Endothelial cell of umbilical vein (primary cell): Measurements from ENCODE around the gene STAT5B. TPM values are rescaled to one million over a fixed set of nuclear protein-coding genes. Genes with fewer than 3 reads are reported as not detected.

Experiments
- BruUV-seq: library from RNA; stranded (reverse); fragments of 400-500 nt; replicated peaks from 2 replicates; lab custom pipeline; 2021; lab: Mats Ljungman, UMichigan
- CTCF ChIA-PET: fragments of 300-600, 350-600 bp; sonication (Branson Sonifier 250); formaldehyde crosslinking; loops from one replicate; lab custom pipeline; 2021; ENCODE audit warnings: antibody characterized with exemption, inconsistent platforms; lab: Charles Lee
- POLR2A ChIA-PET: fragments of 300-600, 350-600 bp; sonication (Branson Sonifier 250); formaldehyde crosslinking; loops from one replicate; lab custom pipeline; 2021; ENCODE audit warnings: antibody characterized with exemption, inconsistent platforms; lab: Charles Lee
- DNase-seq: peaks from one replicate; pipeline ENCODE4 v3.0.0-alpha.2; 2011; ENCODE audit warnings: low read depth, low spot score
- FAIRE-seq: peaks from 2 replicates; lab custom pipeline; 2011; peaks lifted over from hg19 to GRCh38; lab: Jason Lieb, UNC
- H2AFZ ChIP-seq: 2 replicates; pipeline ENCODE4 v1.6.0; 2012; ENCODE audit warnings: low read depth, low read length, control low read depth, inconsistent platforms
- H3K27ac ChIP-seq: 2 replicates; pipeline ENCODE4 v1.5.1; 2011; ENCODE audit warnings: low read depth, mild to moderate bottlenecking, control low read depth, low read length, moderate library complexity; ENCODE audit not compliant: insufficient read depth
- H3K27me3 ChIP-seq, 2 experiments: 2 replicates each; pipeline versions ENCODE4 v1.6.0 to v1.6.1; 2011; ENCODE audit warnings: low read length in 2 of 2, mixed read lengths in 1 of 2; ENCODE audit not compliant: control insufficient read depth in 2 of 2, insufficient read depth in 2 of 2
- H3K36me3 ChIP-seq, 2 experiments: 2 replicates in 1 of 2; 3 replicates in 1 of 2; pipeline ENCODE4 v1.5.1; 2011; ENCODE audit warnings: low read length in 2 of 2, mild to moderate bottlenecking in 1 of 2, moderate library complexity in 1 of 2; ENCODE audit not compliant: control insufficient read depth in 2 of 2, insufficient read depth in 2 of 2; ENCODE audit errors: extremely low read depth in 1 of 2
- H3K4me1 ChIP-seq: 3 replicates; pipeline ENCODE4 v1.5.1; 2011; ENCODE audit warnings: mild to moderate bottlenecking, low read length; ENCODE audit not compliant: control insufficient read depth, insufficient read depth; ENCODE audit errors: extremely low read depth
- H3K4me2 ChIP-seq: 2 replicates; pipeline ENCODE4 v1.6.1; 2011; ENCODE audit warnings: low read length, control low read depth, mixed read lengths; ENCODE audit not compliant: insufficient read depth
- H3K4me3 ChIP-seq, 3 experiments: fragments of 200-600 bp in 1 of 3; sonication (generic), shearing (Covaris generic) in 1 of 3; replicated peaks in 1 of 3; 2 replicates each; pipeline ENCODE4 v1.5.1; 2011 to 2016; ENCODE audit warnings: control low read depth in 3 of 3, low read length in 3 of 3, mild to moderate bottlenecking in 2 of 3, inconsistent platforms in 1 of 3, low read depth in 1 of 3, moderate library complexity in 1 of 3; ENCODE audit not compliant: insufficient read depth in 1 of 3
- H3K79me2 ChIP-seq: 2 replicates; pipeline ENCODE4 v1.6.0; 2012; ENCODE audit warnings: low read length, inconsistent platforms; ENCODE audit not compliant: control insufficient read depth, insufficient read depth
- H3K9ac ChIP-seq: replicated peaks from 2 replicates; pipeline ENCODE3; 2011; ENCODE audit warnings: low read length, control low read depth; ENCODE audit not compliant: insufficient read depth; ENCODE audit errors: extremely low read depth
- H3K9me1 ChIP-seq: replicated peaks from 3 replicates; pipeline ENCODE4 v1.6.0; 2011; ENCODE audit warnings: mild to moderate bottlenecking, low read length; ENCODE audit not compliant: control insufficient read depth, insufficient read depth; ENCODE audit errors: extremely low read depth
- H3K9me3 ChIP-seq: replicated peaks from 2 replicates; pipeline ENCODE4 v1.5.1; 2012; ENCODE audit warnings: low read length, inconsistent platforms; ENCODE audit not compliant: control insufficient read depth, insufficient read depth
- H4K20me1 ChIP-seq: replicated peaks from 2 replicates; pipeline ENCODE3; 2011; ENCODE audit warnings: mild to moderate bottlenecking, low read length; ENCODE audit not compliant: control insufficient read depth, insufficient read depth; ENCODE audit errors: extremely low read depth
- EZH2 ChIP-seq: IDR thresholded peaks from 2 replicates; pipeline ENCODE4 v1.6.1; 2012; ENCODE audit warnings: borderline replicate concordance, low read depth, mild to moderate bottlenecking, moderate library complexity, low read length, inconsistent platforms; ENCODE audit not compliant: severe bottlenecking
- FOS ChIP-seq: IDR thresholded peaks from 2 replicates; pipeline ENCODE4 v1.6.1; 2011; ENCODE audit warnings: mild to moderate bottlenecking, low read length, moderate library complexity, borderline replicate concordance; ENCODE audit not compliant: insufficient read depth
- GATA2 ChIP-seq: IDR thresholded peaks from 2 replicates; pipeline ENCODE4 v1.7.0; 2011; ENCODE audit warnings: low read depth, mild to moderate bottlenecking, moderate library complexity, mixed read lengths, low read length; ENCODE audit not compliant: insufficient read length, insufficient read depth
- JUN ChIP-seq: IDR thresholded peaks from 2 replicates; pipeline ENCODE4 v1.6.1; 2011; ENCODE audit warnings: borderline replicate concordance, low read depth; ENCODE audit not compliant: insufficient read length, insufficient read depth
- MAX ChIP-seq: IDR thresholded peaks from 2 replicates; pipeline ENCODE4 v1.6.1; 2011; ENCODE audit not compliant: insufficient read depth, insufficient read length
- MYC ChIP-seq: IDR thresholded peaks from one replicate; pipeline ENCODE4 v1.6.1; 2011; ENCODE audit warnings: mild to moderate bottlenecking, low read depth, low read length
- POLR2A ChIP-seq: IDR thresholded peaks from 2 replicates; pipeline ENCODE4 v1.6.1; 2012; ENCODE audit warnings: low read depth, mild to moderate bottlenecking, control low read depth, low read length
- POLR2AphosphoS5 ChIP-seq: IDR thresholded peaks from 2 replicates; pipeline ENCODE4 v1.6.1; 2012; ENCODE audit warnings: low read depth, mild to moderate bottlenecking, control low read depth, low read length, moderate library complexity; ENCODE audit not compliant: insufficient read depth
- dilution Hi-C: fragments of 300-500 bp; cut with MboI; formaldehyde crosslinking; loops from one replicate; pipeline ENCODE4 v1.15.0; 2019; ENCODE audit warnings: low sequenced_read_pairs; ENCODE audit not compliant: extremely low pct_ligation_motif_present
- intact Hi-C: fragments of 100-400 bp; cut with micrococcal nuclease; formaldehyde crosslinking; loops from one replicate; pipeline ENCODE4 v1.10.0; 2022
- polyA plus RNA-seq, 4 experiments: library from polyadenylated mRNA; depleted of rRNA in 3 of 4; stranded (reverse) in 3 of 4; unstranded in 1 of 4; fragments of >200 nt; gene quantifications; 2 replicates each; pipeline versions ENCODE4 v1.2.1 to v1.2.3, GENCODE V29; 2011 to 2012; ENCODE audit warnings: missing spikeins in 1 of 4
- total RNA-seq: library from RNA; stranded (reverse); gene quantifications from 2 replicates; pipeline ENCODE4 v1.2.3, GENCODE V29; 2021
- TF ChIP-seq, protein P1 (sequence below), 2 donors: IDR thresholded peaks; 1 replicate in 1 of 2; 2 replicates in 1 of 2; pipeline ENCODE4 v1.5.1; 2011; ENCODE audit warnings: low read length in 2 of 2, mild to moderate bottlenecking in 2 of 2, moderate library complexity in 2 of 2, control low read depth in 1 of 2, inconsistent platforms in 1 of 2, low read depth in 1 of 2; ENCODE audit not compliant: insufficient read depth in 1 of 2; ENCODE audit errors: extremely low read depth in 1 of 2

STAT5B gene
- total and polyA plus RNA-seq, 2 donors (not counting 3 experiments of a cell fraction or from before 2014, with no cell fraction given): 43.3 to 53.7 TPM

GRCh38 chr17:42225646-42226045 is 50.5 kb downstream of the STAT5B start:
- peaks cover 5 to 18% of the 10 kb centered on the region in 2 experiments for H3K36me3 ChIP-seq
- no peaks in the 10 kb centered on the region for H3K27me3 ChIP-seq
- H3K4me2 ChIP-seq: no peak overlapping the region
- ChIA-PET CTCF (no interaction called here), POLR2A (no interaction called here)
- H3K9me1 ChIP-seq: no peaks in the 10 kb centered on the region
- no peak overlapping the region for H3K4me3 ChIP-seq
- no peaks in the 10 kb centered on the region for H3K9me3 ChIP-seq
- no peaks in the 10 kb centered on the region for H3K79me2 ChIP-seq
- H4K20me1 ChIP-seq: no peaks in the 10 kb centered on the region
- intact Hi-C loops: no loop called here
- H3K4me1 ChIP-seq: peaks cover 17% of the 10 kb centered on the region
- H3K27ac ChIP-seq: no peak overlapping the region
- H3K9ac ChIP-seq: no peak overlapping the region
- dilution Hi-C loops: no loop called here
- FAIRE-seq (no peak), DNase-seq (no peak)
- TF ChIP-seq MAX (no peak), POLR2A (no peak), MYC (no peak), GATA2 (no peak), EZH2 (no peak), POLR2AphosphoS5 (no peak), FOS (no peak), JUN (no peak)
- TF ChIP-seq, protein P1, sequence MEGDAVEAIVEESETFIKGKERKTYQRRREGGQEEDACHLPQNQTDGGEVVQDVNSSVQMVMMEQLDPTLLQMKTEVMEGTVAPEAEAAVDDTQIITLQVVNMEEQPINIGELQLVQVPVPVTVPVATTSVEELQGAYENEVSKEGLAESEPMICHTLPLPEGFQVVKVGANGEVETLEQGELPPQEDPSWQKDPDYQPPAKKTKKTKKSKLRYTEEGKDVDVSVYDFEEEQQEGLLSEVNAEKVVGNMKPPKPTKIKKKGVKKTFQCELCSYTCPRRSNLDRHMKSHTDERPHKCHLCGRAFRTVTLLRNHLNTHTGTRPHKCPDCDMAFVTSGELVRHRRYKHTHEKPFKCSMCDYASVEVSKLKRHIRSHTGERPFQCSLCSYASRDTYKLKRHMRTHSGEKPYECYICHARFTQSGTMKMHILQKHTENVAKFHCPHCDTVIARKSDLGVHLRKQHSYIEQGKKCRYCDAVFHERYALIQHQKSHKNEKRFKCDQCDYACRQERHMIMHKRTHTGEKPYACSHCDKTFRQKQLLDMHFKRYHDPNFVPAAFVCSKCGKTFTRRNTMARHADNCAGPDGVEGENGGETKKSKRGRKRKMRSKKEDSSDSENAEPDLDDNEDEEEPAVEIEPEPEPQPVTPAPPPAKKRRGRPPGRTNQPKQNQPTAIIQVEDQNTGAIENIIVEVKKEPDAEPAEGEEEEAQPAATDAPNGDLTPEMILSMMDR (IDR thresholded peaks at IDR 0.05; ENCODE audit: extremely low read depth in 1 of 2, insufficient read depth in 1 of 2, low read depth in 1 of 2, low read length in 2 of 2): no peak
- BruUV-seq: no TSS peak
- H2AFZ ChIP-seq: no peak overlapping the region
